HG03159 (cell line): ENCODE results near the gene ANKLE2.

Experiments
- ATAC-seq: cut with Tn5 transposase; IDR thresholded peaks from one replicate; pipeline ENCODE4 v1.9.1; 2021; ENCODE audit warnings: mild to moderate bottlenecking, moderate library complexity; ENCODE audit not compliant: unreplicated experiment

ANKLE2 gene

DNA sequence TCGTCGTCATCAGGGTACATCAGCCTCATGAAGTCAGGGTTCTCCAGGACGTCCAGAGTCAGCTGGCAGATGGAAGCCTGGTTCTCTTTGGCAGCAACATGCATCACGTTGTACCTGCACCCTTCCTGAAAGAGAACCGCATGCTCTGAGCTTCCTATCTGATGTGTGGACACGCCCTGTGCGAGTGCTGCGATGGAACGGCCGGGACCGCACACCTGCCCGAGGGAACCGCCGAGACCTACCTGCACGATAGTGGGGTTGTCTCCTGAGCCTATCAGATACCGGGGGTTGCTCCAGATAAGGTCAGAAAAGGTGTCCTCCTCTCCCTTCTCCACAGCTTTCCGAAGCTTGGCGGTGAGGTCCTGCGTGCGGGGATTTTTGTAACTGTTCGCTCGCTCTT lies 13.7 kb downstream of the ANKLE2 start:
- ATAC-seq, result no peak

DNA sequence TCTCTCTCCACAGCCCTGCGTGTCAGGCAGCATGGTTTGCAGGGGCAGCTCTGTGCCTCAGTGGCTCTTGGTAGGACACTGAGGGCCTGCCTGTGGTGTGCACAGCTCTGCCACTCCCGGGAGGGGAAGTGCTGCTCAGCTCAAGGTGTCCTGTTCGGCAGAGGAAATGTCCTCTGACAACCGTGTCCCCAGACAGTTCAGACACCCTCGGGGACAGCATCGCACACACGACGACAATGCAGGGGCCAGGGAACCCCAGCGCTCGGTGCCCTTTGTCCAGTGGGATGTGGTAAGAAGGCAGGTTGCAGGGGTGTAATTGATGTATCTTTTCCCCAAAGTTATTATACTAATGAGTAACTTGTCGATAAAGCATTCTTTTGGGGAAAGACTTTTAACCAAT lies 14.2 kb downstream of the ANKLE2 start:
- no peak for ATAC-seq

DNA sequence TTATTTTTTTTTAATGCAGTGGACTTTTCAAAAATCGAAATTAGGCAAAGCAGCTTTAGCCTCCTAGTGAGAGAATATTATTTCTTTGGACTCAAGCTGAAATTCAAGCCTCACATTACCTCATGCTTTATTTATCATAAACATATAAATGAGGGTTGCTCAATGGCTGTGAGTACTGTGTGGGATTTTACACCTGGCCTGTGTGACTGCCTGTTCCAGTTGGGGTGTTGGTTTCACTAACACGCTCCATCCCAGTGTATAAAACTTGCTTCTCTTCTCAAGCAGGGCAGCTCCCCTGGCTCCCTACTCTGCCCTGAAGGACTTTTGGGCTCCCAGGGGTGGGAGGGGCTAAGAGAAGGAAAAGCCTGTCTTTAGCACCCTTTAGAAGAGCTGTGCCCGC lies 15.0 kb downstream of the ANKLE2 start:
- no peak for ATAC-seq

DNA sequence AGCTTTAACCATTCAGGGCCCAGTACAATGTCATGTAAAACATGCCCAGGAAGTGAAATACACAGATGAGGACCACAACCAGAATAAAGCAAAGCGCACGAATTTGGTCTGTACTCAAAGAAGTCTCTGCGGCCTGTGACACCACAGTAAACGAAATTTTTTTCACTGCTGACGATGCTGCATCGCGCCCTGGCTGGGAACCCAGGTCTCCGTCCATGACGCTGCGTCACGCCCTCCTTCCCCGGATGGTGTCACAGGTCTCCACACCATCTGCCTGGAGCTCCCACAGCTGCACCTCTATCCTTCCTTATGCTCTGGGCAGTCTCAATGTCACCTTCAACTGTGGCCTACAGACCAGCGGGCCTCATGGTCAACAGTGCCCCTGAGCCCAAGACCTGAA lies 17.8 kb downstream of the ANKLE2 start:
- no peak for ATAC-seq

DNA sequence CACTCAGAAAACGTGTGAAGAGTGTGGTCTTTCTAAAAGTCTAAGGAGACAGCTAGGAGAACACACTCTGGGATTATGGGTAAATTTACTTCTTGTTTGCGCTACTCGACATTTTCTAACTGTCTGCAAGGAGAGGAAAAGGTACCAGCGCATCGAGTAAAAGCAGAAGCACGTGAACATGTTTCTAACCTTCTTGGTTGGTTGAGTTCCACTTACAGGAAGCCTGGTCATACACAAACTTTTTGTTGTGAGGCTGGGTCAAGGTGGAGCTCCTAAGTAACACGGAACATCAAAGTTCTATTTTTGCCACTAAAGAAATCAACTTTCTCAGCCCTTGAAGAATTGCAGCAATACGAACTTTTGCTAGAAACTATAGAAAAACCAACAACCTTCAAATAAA lies 20.0 kb downstream of the ANKLE2 start:
- ATAC-seq, result no peak

DNA sequence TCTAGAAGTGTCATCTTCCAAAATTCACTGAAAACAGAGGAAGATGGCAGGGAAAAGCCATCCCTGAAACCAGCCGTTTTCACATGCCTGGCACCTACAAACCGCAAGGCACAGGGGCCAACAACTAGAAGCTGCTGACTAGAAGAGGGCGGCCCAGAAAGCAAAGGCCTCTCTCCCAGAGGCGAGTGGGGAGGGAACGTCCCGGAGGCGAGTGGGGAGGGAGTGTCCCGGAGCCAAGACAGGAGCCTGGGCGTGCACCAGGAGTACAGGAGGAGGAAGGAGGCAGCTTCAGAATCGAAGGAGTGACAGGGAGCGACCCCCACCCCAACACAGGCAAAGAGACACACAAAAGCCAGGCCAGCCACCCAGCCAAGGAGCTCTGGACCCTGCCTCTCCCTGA lies 21.0 kb downstream of the ANKLE2 start:
- no peak for ATAC-seq

DNA sequence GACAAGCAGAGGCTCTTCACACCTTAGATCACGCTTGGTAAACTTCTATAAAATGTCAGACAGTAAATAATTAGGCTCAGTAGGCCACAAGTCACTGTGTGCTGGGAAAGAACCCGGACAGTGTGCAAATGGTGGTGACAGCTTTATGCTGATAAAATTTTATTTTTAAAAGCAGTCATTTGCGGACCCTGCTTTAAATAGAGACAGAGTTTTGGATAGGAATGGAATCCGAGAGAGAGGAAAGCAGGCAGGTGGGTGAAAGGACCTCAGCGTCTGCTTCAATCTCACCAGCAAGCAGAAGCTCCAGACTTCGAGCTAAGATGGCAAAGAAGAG lies 21.4 kb downstream of the ANKLE2 start:
- ATAC-seq, result no peak

DNA sequence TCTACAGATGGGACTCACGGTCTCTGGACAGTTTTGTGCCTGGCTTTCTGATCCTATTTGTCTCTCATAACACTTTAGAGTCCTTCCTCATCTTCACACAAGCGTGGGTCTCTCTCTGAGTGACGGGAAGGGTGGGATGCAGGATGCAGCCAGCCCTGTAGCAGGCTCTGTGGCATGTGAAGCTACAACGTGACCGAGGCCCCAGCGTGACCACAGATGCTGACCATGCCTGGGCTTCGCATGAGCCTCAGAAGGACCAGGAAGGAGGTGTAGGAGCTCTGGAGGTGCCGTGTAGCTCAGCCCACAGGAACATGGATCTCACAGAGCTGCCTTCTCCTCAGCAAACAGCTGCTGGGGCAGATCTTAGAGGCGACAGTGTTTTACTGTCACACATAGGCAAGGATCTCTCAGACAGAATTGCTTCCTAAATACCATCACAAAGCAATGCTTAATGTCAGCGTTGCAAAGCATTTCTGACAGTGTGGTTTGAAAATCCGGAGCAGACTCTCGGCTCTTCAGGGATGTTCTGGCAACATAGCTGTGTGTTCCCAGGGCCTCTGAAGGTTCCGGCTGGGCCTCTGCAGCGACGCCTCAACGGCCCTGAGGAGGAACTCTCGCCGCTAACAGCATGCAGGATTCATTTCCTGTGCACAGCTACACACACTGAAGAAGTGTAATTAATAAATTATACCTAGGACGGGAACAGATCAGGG lies 21.9 kb downstream of the ANKLE2 start:
- no peak for ATAC-seq

DNA sequence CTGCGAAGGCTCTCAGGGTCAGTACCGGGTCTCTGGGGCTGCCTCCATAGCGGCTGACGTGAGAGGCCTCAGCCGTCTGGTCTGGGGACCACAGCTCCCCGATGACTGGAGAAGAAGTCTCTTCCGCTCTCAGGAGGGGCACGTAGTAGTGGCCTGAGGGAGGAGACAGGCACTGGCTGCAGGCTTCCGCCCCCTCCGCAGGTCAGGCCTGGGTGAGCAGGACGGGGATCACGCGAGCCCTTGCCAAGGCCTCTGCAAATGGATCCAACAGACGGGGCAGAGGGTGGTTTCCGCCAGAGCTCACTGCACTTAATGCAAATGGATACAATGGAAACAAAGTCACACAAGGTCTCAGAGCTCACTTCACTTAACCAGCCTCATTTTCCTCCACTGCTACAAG lies 24.7 kb downstream of the ANKLE2 start:
- ATAC-seq, result no peak

DNA sequence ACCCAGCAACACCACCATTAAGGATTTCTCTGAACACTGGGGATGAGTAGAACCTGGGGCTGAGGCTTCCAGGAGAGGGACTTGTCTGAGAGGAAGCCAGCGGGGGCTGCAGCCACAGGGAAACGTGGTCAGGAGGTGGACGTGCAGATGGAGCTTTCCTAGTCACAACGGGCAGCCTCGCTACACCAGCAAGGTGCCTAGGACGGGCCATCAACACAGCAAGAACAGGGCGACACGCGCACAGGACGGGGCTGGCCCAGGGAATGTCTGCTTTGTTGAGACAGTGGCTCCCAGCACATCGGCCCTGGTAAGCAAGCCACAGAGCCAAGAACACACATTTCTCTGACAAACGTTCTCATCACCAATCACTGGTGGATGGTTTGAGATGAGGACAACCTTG lies 25.3 kb downstream of the ANKLE2 start:
- no peak for ATAC-seq

DNA sequence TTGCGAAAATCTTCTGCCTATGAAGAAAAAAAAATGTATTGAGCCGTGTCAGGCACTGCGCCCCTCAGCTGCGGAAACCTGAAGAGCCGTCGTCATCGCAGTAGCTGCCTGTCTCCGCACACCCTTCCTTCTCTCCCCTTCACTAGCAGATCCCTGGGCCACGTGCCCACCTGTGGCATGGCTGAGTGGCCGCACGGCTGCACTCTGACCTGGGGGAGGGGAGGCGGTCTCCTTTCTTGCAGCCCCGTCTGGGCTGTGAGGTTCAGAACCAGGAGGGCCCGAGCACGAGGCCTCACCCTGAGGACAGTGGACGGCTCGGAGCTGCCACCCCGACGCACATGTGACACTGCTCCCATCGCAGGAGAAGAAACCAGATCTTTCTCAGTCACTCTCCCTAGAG lies 26.1 kb downstream of the ANKLE2 start:
- ATAC-seq, result no peak

DNA sequence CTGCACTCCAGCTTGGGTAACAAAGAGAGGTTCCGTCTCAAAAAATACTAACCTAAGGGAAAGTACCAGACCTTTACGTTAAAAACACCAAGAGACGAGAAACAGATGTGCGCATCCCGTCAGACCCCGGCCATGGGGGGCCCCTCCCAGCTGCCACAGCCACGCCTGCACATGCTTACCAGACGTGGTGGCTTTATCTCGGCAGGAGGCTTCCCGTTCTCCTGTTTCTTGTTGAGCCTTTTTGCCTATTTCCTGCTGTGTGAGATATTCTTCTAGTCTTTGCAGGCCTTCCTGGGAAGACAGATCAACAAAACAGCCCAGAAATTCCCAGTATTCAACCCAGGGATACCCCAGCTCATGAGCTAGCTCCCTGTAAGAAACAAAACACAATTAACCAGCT lies 27.4 kb downstream of the ANKLE2 start:
- no peak for ATAC-seq

DNA sequence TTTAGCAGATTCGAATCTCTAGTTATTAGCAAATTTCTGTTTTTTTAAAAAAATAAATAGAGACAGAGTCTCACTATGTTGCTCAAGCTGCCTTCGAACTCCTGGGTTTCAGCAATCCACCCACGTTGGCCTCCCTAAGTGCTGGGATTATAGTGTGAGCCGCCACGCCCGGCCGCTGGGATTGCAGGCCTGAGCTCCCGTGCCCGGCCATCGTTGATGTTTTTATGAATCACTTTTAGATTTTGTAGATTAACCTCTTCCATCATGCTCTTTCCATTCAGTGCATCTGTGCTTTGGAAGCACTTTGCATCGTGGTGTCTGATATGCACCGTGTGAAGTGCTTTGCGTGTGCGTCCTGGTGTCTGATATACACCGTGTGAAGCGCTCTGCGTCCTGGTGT lies 30.1 kb downstream of the ANKLE2 start:
- ATAC-seq, result no peak

DNA sequence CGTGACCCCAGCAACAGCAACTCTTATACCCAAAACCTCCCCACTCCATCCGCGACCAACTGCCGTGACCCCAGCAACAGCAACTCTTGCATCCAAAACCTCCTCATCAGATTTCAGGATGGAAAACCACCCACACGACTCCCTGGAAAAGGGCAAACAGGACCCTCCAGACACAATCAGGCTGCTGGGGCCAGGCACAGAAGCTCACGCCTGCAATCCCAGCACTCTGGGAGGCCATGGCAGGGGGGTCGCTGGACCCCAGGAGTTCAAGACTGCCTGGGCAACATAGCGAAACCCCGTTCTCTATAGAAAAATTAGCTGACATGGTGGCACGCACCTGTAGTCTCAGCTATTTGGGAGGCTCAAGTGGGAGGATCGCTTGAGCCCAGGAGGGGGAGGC lies 31.3 kb downstream of the ANKLE2 start:
- ATAC-seq, result no peak

DNA sequence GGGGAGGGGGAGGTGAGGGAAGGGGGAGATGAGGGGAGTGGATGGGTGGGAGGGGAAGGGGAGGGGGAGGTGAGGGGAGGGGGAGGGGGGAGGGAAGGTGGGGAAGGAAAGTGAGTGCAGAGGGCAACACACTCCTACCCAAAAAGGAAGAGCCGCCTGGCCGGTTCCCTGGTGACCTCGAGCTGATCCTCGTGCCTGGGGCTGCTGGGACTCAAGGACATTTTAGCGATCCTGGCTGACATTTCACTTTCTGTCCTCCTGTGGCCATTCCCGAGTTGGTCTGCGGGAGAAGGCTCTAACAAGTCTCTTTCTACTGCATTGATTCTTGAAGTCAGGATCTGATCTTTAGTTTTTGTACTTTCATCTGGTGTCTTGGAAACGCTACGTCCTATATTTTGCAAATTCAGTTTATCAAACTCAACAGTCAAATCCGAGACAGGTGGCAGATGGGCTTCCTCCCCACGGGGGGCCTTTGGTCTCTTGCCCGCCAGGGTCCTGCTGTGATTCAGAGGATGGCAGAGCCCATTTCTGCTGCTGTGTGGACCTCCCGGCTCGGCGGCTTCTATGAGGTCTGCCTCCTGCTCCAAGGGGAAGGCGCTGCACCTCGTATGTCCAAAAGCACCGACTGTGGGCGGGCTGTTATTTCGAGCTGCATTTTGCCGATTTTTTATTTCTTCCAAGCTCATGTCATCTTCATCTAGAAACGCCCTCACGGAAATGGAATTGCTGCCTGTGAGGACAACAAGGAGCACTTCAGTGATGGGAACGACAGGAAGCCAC lies 31.9 kb downstream of the ANKLE2 start:
- no peak for ATAC-seq

DNA sequence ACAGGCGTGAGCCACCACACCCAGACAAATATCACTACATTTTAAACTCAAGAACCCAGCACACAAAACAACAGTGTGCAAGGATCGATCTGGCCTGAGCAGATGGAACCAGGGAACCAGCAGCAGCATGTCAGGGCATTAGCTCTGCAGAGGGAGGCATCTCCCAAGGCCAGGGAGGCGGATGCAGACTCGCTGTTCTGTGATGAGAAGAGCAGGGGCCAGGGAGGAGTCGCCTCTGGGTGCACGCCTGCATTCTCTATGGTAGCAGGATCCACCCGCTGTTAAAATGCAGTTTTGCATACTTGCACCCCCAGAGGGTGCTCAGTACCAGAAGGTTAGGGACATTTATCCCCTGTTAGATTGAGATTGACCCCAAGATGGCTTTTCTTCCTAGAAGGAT lies 33.1 kb downstream of the ANKLE2 start:
- no peak for ATAC-seq

DNA sequence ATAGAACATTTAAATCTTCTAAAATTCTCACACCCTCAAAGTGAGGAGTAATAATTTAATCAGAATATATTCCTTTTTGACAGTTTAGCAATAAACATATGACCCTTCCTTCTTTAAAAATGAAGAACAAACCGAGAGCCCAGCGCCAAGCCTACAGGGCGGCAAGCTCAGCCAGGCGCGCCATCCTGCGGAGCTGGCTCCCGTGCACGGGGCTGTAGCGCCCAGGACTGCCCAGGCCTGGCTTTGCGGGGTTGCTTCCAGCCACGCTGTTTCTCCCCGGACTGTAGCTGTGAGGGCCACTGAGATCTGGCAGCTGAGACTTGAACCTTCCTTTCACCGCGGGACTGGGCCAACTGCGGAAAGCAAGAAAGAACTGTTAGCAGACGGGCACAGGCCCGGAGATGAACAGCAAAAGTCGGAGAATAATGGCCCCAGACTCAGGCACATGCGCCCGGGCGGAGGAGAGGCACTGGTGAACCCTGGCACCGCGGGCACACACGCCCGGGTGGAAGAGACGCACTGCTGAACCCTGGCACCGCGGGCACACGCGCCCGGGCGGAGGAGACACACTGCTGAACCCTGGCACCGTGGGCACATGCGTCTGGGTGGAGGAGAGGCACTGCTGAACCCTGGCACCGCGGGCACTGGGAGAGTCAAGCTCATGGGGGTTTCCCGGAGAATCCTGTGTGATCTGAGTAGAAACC lies 34.4 kb downstream of the ANKLE2 start:
- no peak for ATAC-seq

DNA sequence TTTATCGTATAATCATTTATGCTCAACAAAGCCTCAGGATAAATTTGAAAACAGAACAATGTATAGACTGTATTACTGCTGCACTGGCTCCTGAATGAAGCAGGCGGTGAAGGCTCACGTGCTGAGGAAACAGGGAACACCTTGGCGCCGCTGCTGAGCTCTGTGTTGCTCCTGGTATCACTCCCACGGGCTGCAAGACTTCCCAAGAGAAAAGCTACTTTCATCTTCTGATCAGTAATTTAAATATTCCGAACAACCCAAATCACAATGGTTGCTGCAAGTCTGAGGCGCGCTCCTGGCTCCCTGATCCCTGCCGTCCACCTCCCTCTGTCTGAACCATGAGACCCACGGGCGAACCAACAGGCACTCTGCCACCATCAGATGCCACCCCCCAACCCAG lies 35.2 kb downstream of the ANKLE2 start:
- ATAC-seq, result no peak

DNA sequence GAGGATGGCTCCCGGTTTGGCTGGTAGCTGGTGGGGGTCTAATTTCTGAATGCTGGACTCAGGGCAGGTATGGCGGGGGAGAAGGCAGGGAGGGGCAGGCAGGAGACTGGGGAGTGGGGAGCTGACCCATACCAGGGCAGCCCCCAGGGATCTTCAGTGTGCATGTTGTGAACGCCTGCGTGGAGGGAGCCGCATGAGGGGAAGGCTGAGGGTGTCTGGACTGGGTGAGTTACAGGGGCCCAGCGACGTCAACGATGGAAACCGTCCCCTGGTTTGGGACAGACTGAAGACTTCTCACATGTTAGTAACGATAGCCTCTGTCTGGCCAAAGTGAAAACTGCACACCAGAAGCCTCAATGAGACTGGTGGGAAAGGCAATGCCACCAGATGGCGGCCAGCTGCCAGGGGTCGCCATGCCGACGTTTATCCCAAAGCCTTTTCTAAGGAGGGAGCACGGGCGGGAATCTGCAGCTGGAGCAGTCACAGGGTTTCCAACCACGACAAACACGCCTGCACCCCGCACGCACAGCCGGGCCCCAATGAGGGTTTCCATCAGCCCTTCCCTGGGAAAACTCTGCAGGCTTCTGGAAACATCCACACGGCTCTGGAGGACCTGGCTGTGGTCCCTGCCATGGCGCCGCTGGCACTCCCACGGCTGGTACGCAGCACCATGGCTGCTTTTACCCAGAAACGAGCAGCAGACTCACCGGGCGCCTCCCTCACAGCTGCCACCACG lies 37.0 kb downstream of the ANKLE2 start:
- ATAC-seq, result no peak

DNA sequence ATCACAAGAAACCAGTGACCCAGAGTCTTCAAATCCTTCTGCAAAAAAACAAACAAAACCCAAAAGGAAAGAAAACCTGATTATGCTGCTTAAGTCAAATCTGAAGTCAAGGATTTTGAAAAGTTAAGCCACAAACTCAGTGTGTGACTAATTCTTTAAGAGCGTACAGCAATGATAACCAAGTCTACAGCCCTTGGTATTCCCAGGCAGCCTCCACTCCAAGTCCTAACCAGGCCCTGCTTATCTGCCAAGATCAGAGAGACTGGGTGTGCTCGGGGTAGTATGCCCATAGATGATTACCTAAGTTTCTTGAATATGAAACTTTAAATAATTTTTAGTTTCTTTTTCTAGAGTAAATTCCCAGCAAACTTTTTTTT lies 37.9 kb downstream of the ANKLE2 start:
- ATAC-seq, result no peak

DNA sequence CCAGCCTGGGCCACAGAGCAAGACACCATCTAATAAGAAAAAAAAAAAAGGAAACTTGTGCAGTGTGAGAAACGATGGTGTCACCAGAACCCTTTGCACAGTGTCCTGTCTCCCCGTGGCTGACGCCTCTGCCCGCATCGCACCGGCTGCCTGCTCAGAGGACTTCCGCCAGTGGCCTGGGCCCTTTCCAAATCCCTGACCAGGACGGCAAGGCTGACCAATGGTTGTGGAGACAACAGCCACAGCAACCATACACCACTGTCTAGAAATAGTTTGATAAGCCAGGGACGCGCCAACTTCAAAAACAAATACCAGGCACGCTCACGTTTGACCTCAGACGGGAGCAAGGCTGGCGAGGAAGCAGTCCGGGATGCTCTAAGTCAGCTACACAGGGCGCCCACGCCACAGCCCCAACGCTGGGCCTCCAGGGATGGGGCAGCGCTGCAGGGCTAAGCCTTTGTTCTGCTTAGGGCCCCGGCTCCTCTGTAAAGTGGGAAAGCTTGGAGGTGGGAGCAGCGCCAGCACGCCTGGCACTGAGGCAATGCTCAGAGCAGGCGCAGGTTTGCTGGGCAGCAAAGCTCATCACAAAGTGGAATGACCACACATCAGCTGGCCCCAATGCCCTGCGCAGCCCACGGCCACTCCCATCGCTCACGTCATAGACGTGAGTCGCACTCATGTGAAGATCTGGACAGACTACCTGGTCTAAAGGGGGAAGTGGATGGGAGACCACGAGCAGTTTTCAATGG lies 38.4 kb downstream of the ANKLE2 start:
- ATAC-seq, result no peak
